ENCODE data around the gene NUDT14.

NUDT14 gene

DNA sequence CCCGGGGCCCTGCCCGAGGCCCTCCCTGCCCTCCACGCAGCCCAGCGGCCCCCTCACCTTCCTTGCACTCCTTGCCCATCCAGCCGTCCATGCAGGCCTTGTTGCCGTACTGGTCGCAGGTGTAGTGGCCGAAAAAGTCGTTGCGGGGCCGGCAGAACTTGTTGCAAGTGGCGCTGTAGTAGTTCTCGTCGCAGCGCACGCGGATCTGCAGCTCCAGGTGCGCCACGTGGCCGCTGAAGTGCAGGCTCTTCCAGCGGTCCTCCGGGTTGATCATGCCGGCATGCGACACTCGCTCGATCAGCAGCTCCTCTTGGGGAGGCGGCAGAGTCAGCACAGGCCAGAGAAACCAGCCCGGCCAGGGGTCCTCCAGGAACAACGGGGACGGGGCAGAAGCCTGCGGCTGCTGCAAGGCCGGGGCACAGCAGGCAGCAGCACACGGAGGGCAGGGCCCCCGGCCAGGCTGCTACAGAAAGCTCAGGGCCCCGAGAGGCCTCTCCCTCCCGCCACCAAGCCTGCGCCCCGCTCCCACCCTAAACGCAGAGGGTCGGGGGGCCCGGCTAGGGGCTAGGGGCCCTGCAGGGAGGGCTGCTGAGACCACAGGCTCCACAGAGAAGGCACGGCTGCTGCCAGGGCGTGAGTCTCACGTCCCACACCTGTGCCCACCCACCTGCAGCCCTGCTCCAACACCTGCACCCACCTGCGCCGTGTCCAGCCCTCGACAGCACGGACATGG, 25.3 kb downstream of the NUDT14 start:
- no peak for DNase-seq

DNA sequence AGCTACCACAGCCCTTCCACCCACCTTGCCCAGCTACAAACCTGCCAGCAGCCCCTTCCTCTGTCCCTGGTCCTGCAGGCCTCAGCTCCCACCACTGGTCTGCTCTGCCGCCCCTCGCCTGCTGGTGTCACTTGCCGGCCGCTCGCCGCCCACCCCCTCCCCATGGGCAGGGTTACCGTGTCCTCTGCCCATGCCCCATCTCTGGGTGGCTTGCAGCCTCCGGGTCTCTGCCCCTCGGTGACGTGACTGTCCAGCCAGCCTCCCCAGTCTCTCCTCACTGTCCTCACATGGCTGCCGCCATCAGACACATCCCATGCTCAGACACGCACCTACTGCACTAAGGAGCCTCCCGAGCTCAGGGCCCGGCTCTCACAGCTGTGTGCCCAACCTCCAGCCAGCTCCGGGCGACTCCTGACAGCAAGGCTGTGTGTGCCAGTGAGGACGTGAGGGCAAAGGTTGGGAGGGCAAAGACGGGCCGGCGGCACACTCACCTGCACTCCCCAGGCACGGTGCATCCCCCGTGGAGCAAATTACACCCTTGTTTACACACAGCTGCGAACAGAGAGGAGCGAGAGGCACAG, 26.0 kb downstream of the NUDT14 start:
- no peak for DNase-seq

DNA sequence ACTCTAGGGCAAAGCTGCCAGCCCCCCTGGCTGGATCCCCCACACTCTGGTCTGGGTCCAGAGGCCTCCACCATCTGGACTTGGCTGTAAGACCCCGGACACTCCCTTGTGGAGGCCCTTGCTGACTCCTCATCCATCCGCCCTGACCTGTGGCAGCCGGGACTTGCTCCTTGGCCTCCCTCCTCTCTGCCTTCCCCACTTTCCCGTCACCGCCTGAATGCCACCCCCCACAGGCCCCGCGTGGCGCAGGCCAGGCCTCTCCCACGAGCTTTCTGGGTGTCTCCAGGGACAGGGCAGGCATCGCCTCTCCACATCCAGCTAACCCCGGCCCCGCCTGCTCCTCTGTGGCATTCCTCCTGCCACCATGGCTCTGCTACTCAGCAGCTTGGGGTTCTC, 26.6 kb downstream of the NUDT14 start:
- DNase-seq, result no peak

DNA sequence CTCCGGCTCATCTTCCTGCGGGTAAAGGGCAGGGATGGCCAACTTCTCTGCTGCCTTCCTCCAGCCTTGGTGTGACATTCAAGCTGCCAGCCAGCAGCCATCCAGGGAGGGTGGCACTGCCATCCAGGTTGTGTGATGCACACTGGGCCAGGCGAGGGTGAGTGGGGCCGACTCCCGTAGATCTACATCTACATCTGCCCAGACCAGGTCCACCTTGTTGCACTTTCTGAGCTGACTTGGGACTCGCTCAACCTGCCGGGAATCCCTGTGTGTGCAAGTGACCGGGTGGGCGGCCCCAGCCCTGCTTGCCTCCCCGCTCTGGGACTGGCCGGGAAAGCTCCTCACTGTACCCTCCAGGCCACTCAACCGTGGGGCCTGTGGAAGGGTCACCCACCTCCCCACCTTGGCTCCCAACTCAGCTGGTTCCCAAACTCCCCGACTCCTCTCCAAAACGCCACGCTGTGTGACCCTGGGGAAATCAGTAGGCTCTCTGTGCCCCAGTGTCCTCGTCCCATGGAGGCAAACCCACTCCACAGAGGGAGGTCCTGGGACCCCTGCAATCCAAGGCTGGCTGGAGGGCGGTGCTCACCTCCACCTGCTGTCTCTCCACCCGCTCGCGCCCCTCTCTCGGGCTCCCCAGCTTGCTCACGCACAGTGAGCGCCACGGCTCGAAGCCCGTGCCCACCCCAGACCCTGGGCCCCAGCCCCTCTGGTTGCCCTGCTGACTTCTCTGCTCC, 27.2 kb downstream of the NUDT14 start:
- DNase-seq, result no peak

DNA sequence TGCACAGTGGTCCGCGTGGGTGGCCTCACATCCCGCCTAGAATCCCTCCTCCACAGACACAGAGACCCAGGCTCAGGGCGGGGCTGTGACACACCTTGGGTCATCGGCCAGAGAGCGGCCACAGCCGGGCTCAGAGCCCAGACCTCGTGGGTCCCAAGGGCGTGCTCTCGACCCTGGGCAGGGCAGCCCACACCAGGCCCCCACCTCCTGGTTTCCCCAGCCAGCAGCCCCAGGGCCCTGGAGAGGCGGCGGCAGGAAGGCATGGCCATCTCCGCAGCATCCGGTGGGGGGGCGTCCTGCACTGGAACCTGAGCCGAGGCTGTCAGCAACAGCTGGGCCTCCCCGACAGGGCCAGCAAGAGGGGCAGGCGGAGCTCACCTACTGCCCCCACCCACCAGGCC, 27.8 kb downstream of the NUDT14 start:
- DNase-seq, result no peak

DNA sequence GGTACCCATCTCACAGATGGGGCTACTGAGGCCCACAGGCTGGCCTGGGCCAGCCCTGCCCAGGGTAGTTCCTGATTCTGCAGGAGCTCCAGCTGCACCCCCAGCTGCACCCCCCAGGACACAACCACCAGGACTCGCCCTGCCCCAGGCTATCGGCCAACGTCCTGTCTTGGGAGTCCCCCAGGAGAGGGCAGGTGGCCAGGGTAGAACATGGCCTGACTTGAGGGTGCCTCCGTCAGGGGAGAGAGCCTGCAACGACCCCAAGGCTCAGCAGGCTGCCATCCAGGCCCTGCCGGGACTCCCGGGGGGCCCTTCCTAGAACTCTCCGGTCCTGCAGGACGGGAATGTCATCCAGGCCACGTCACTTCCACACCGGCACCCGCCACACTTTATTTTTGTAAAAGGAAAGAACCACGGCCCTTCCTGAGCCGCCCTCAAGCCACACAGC, 28.3 kb downstream of the NUDT14 start:
- no peak for DNase-seq

DNA sequence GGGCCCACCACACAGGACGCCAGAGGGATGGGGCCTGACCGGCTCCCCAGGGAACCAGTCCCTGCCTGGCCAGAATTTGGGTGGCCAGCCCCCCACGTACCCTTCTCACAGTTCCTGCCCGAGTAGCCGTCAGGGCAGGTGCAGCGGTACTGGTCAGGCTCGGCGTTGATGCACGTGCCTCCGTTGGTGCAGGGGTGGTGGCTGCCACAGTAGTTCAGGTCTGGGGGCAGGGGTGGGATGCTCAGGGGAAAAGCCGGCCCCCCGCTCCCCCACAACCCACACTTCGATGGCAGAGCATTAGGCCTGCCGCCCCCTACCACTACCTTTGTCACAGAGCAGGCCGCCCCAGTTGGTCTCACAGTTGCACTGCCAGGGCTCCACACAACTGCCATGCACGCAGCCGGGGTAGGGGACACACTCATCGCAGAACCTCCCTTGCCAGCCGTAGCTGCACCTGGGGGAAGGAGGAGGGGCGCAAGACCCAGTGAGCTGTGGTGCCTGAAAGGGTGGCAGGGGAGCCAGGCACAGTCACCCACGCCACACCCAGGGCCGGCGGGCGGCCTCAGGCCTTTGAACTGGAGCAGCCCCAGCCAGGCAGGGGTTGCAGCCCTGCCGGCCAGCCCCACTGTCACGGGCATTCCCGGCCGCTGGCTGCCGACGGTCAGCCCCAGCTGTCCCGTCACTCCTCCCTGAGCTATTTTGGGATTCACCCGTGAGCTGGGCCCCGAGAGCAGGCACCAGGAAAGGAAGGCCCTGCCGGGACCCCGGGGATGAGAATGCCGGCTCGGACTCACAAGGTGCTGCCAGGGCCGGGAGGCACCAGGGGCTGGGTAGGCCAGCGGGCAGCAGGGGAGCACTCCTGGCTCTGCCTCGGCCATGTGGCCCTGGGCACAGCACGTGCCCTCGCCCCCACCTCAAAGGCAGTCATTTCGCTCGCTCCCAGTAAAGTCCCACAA, 29.0 kb downstream of the NUDT14 start:
- no peak for DNase-seq

DNA sequence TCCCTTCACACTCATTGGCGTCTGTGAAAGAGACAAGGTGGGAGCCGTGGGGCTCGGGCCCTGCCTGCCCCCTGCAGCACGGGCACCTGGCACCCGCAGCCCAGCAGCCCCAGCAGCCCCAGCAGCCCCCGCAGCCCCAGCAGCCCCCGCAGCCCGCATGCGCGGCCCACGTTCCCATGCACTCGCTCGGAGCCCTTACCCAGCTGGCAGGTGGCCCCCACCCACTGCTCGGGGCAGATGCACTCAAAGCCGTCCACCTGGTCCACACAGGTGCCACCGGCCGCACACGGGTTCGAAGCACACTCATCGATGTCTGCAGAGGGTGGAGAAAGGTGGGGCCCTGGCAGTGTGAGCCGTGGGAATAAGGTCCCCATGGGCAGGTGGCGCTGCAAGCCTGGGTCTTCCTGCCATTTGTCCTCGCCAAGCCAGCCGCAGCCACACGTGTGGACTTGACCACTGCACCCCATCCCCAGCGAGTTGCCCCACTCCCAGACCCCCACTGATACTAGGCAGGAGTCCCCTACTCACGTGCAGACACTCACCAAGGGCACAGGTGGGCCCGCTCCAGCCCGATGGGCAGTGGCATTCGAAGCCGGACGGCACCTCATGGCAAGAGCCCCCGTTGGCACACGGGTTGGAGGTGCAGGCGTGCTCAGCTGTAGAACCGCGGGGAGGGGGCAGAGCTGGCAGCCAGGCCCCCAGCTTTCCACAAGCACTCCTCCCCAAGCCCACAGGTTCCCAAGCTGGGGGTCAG, 29.9 kb downstream of the NUDT14 start:
- no peak for DNase-seq

DNA sequence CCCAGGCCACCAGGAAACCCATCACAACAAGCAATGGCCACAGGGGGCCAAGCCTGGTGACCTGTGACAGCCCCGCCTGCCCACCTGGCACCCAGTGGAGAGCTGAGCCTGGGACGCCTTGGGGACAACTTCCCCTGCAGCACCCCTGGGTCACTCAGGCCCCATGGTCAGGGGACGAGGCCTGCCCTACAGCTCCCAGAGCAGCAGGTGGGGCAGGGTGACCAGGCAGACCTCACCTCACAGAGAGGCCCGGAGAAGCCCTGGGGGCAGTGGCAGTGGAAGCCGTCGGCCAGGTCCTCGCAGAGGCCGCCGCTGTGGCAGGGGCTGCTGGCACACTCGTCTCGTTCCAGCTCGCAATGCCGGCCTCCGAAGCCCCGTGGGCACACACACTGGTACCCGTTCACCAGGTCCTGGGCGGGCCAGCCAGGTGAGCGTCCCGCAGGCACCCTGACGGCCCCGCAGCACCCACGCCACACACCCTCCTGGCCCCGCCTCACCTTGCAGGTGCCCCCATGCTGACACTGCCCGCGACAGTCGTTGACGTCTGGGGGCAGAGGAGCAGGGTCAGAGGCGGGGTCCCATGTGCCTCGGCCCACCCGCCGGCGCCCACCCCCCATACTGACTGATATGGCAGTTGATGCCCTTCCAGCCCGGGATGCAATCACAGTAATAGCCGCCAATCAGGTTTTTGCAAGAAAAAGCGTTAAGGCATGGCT, 30.6 kb downstream of the NUDT14 start:
- DNase-seq, result no peak

DNA sequence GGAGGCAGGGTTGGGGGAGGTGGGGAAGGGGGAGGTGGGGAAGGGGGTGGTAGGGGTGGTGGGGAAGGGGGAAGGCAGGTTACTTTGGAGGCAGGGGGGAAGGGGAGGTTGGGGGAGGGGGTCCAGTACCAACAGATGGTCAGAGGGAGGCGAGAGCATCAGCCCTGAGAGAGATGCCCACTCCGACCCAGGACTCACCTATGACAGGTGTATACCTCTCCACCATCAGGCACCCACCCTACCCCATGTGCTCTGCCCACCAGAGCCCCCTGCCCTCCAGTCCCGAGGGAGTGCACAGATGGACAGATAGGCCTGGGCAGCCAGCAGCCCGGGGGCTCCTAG, 31.1 kb downstream of the NUDT14 start:
- no peak for DNase-seq

DNA sequence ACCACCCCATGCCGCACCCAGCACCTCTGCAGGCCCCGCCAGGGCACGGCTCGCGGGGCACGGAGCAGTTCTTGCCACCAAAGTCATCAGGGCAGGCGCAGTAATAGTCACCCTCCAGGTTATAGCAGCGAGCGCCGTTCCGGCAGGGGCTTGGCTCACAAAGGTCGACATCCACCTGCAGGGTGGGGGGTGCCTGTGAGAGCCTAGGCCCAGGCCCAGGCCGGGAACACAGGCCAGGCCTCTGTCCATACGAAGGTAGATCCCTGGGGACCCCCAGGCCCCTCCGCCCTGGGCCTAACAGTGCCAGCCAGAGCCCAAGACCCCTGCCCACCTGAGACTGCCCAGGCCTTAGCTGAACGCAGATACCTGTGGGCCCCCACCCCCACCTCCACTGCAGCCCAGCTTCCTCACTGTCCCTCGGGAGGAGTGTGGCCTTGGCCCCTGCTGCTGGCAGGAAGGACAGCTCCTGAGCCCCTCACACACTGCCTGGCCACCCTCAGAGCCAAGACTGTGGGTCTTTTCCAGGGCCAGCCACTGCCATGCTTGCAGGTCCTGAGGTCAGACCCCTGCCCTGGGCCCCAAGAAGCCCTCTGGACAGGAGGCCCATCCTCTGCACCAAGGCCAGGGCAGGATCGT, 31.8 kb downstream of the NUDT14 start:
- DNase-seq, result no peak

DNA sequence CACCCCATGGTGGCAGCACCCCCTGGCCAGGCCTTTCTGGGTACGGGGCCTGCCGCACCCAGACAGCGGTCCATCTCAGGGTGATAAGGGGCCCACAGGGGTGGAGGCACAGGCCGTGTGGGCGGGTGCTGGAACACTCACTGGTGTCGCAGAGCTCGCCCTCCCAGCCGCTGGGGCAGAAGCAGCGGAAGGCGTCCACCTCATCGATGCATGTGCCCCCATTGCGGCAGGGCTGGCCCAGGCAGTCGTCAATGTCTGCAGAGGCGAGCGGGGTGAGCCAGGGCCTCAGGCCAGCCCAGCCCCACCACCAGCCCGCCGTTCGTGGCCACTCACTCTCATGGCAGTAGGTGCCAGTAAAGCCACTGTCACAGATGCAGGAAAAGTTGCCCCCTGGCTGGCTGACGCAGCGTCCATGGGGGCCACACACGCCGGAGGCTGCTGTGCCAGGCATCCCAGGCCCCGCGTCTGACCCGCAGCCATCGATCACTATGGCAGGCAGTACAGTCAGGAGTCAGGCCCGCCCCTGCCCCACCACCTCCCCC, 32.4 kb downstream of the NUDT14 start:
- no peak for DNase-seq

DNA sequence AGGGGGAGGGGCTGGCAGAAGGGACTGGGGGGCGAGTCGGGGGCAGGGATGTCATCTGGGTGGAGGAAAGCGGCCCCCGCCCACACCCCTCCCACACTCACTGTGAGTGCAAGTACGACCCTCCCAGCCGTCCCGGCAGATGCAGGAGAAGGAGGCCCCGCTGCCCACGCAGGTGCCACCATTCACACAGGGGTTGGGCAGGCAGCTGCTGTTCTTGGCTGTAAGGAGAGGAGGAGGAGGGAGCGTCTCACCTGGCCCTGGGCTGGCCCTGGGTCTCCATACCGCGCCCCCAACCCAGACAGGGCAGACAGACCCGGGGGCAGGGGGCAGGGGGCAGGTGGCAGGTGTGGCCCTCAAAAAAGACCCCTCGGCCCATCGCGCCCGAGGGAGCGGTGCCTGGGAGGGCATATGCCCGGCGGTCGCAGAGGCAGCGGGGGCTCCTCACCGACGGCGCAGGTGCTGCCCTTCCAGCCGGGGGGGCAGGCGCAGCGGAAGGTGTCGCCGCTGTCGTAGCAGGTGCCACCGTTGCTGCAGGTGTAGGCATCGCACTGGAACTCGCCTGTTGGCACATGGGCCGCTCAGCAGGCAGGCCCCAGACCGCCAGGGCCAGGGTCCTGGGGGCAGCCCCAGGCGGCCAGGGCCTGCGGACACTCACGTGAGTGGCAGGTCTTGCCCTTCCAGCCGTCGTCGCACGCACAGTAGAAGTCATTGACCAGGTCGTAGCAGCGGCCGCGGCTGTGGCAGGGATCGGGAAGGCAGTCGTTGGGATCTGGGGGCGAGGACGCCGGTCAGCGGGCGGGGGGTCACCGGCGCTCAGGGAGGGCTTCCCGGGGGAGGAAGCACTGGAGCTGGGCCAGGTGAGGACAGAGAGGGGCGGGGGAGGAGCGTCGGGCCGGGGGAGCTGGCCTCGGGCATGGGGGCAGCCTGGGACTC, 33.2 kb downstream of the NUDT14 start:
- no peak for DNase-seq

DNA sequence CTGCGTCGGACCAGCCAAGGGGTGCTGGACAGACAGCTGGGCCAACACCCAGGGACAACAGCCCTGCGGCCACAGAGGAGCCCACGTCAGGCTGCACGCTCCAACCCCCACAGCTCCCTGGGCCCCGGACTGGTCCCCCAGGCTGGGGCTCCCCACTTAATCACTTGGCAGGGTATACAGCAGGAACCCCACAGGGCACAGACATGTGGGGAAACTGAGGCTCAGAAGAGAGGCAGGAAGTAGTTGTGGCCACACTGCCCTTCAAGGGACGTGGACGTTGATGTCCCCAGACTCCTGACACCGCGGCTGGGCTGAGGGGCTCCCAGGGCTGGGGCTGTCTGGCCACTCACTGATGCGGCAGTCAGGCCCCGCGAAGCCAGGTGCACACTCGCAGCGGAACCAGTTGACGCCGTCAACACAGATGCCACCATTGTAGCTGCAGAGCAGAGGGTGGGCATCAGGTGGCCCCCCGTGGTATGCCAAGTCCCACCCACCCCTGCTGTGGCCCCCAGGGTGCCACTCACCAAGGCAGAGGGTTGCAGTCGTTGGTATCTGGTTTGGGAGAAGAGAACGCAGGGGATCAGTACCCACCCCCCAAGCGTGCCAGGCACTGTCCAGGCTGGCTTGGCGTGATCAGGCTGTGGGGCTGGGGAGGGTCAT, 34.0 kb downstream of the NUDT14 start:
- no peak for DNase-seq

DNA sequence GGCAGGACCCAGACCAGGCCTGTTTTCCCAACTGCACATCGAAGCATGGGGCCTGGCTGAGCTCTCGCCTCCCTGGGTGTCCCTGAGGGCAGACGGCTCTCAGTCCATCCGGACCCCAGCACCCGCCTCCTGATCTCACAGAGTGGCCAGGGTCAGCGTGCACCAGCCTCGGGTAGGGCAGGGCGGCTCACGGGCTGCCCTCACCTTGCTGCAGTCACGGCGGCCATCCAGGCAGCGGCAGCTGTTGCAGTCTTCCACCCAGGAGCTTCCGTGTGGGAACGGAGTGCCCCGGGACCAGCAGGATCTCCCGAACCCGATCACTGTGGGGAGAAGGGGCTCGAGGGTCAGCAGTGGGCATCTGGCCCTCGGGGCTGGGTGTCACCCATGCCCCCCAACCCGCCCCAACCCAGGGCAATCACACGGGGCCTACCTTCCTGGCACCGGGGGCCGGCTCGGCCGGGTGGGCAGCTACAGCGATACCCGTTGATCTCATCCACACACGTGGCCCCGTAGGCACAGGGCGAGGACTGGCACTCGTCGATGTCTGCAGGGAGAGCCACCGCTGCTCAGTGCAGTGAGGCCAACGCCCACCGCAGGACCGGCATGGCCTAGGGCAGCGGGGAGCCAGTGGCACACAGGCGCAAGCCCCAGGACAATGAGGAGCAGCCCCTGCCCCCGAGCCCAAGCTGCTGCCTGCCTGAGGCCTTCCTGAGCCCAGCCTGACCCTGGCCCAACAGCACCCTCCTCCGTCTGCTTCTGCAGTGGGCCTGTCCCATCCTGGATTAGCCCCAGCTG, 34.7 kb downstream of the NUDT14 start:
- DNase-seq, result no peak

DNA sequence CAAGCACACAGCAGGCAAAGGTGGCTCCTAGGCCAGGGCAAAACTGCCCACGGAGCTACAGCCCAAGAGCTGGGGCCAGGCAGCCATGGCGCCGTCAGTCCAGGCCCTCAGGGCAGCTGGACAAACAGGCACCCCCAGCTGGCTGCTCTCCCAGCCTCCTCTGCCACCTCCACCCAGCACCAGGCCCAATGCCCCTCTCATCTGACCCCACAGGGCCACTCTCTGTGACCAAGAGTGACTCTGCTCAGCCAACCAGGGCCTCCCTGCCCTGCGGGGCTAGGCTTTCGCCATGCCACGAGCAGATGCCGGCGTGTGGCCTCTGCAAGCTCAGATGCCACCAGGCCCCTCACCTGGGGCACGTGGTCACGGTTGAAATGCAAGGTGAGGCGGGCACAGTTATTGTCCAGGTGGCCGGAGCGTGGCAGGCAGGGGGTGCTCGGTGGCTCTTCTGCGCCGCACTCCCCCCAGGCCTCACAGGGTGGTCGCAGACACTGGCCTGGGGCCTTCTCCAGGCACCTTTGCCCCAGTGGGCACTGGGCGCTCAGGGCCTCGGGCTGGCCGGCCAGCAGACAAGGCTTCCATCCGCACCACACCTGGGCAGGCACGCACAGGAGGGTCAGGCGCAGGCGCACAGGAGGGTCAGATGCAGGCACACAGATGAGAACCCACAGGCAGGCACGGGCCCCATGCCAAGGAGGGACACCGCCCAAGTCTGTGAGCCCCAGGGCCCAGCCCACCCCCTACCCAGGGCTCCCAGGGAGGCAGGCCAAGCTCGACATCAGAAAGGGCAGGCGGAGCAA, 35.5 kb downstream of the NUDT14 start:
- no peak for DNase-seq

DNA sequence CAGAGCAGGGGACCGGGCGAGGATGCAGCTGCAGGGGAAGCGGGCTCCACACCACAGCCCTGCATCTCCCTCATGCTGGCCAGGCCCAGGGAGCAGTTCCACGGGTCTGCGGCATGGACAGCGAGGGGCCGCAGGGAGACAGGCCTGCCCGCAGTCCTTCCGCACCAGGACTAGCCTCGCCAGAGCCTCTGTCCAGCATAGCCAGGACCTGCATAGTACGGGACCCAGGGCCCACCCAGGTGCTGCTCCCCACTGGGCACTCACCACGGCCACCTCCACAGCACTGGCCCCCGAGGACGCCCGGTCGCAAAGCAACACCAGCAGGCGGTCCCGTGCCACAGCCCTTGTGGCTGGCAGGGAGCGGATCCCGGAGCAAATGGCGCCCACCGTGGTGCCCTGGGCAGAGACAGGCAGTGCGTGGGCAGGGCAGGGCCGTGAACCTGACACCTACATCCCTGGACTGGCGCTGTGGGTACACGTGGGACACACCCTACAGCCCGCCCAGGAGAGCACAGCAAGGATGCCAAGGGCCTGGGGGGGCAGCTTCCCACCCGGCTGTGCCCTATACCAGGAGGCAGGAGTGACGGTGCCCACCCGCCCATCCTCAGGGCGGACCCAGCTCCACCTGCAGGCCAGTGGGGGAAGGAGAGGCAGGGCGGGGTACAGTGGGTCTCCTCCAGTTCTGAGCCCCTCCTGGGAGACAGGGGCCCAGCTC, 36.3 kb downstream of the NUDT14 start:
- no peak for DNase-seq

Data from NCI-H1048 (cell line).